TTC549 (cell line): ENCODE measurements around the gene ADH1C.
"Not testable (repeated sequence)": the region's sequence is repeated elsewhere in the genome, so short reads cannot be mapped to it uniquely, and the experiment has no call there.

Experiments used
- FAIRE-seq: peaks from 2 replicates; lab custom pipeline; 2012; peaks lifted over from hg19 to GRCh38; lab: Jason Lieb, UNC

ADH1C gene

DNA sequence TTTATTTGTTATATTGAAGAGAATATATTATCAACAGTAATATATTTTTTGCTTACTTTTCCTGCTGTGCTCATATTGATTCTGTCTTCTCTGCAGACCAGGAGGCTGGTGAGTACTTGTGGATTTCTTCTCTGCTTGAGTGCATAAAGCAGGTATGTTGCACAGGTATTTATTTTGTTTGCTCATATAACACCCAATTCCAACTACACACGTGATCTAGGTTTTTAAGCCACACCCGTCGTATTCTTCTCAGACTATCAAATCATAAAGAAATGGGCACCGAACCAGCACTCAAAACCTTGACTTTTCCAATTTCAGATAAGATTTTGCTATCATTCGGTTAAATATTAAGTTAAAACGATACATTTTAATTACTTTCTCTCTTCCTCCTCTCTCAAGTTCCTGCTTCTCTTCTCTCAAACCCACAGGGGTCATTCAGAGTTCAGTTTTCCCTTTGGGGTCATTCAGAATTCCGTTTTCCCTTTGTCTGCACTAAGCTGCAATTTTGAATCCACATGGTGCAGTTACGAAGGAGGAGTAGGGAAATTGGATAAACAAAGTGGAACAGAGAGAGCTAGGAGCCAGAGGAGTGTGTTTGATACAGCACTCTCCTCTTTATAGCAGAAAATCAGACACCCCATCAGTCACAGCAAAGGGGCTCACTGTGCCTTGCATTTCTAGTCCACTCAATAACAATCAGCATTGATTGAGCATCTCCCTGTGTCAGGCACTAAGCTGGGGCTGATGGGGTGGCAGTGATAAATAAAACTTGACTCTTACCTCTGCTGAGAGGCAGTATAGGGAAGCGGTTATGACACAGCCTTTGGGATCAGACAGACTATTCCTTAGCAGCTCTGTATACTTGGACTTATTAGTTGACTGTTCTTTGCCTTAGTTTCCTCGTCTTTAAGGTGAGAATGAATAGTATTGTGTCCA lies at the start of gene ADH1C:
Gene ADH1C, minus strand, starts transcription at position 145 of the 936 bp plus-strand sequence. Its CDS starts 71 bp downstream, at position 74.
- no peak for FAIRE-seq

GRCh38 chr4:99400831-99401230 lies 48.3 kb upstream of the ADH1C start:
- no peak for FAIRE-seq

- FAIRE-seq = no peak
Observed at GRCh38 chr4:99399017-99399416, 46.5 kb upstream of the ADH1C start.

- no peak for FAIRE-seq
Observed at GRCh38 chr4:99395595-99396364, 43.2 kb upstream of the ADH1C start.

GRCh38 chr4:99394896-99395295 lies 42.4 kb upstream of the ADH1C start:
- FAIRE-seq = no peak

DNA sequence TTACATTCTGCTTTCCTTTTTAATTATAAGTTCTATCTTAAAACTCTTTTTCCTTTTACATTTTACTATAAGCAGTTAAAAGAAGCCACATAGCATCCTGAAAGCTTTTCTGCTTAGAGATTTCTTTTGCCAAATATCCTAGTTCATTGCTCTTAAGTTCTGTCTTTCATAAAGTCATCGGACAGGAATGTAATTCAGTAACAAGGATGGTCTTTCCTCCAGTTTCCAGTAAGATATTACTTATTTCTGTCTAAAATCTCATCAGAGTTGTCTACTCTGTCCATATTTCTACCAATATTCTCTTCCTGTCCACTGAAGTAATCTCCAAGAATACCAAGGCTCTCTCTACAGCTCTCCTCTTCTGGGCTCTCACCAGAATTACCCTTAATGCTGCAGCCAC lies 37.5 kb upstream of the ADH1C start:
- FAIRE-seq = no peak

DNA sequence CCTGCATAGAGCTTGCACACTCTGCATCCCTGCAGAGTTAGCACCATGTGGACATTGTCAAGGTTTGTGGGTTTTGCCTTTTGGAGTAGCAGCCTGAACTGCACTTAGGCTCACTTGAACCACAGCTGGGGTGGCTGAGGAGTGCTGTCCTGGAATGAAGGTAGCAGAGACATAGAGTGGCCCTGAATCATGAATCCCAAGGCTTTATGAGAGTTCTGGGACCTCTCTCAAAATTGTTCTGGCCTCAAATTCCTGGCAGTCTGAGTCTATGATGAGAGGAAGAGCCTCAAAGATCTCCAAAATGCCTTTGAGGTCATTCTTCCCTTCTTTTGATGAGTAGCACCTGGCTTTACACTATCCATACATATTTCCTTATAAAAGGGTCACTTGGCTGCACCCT lies 37.1 kb upstream of the ADH1C start:
- no peak for FAIRE-seq

GRCh38 chr4:99383833-99384392 lies 31.4 kb upstream of the ADH1C start:
- FAIRE-seq = no peak

DNA sequence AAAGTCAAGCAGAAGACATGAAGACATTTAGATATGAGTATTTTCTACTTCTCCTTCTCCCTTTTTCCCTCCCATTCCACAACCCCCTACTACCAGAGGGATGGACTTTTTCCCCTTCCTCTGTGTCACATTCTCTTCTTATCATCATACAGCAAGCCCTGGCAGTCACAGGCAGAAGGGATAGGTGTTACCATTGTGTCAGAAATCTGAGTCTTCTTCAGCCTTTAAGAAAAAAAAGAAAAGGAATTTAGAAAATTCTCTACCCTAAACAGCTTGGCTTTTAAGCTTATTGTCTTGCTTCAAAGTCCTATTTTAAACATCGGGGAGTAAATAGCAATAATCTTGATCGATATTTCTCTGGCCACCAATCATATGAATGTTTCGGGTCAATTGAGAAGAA lies 30.9 kb upstream of the ADH1C start:
- no peak for FAIRE-seq

DNA sequence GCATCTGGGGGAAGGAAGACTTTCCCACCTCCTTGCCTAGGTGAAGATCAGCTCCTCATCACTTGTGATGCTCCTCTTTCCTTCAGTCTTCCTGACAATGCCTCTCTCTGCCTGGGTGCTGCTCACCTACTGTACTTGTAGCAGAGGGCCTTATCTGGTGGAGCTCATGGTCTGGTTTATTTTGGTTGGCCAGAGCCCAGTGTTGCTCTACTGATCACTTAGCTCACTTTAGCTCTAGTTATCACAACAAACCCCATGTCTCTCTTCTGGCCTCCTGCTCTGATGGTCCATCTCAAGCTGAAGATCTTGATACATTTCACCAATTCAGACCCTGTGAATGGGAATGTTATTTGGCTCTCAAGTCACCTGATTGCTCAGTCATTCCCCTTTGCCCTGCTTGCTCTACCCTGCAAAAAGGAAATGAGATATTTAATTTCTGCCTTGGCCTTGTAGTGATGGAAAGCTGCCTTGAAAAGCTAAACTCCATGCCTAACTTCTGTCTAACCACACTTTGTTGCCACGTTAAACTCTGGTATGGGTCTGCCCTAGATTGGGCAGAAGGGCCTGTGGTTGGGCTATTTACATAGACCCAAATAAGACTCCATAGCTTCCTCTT lies 30.3 kb upstream of the ADH1C start:
- FAIRE-seq = no peak

DNA sequence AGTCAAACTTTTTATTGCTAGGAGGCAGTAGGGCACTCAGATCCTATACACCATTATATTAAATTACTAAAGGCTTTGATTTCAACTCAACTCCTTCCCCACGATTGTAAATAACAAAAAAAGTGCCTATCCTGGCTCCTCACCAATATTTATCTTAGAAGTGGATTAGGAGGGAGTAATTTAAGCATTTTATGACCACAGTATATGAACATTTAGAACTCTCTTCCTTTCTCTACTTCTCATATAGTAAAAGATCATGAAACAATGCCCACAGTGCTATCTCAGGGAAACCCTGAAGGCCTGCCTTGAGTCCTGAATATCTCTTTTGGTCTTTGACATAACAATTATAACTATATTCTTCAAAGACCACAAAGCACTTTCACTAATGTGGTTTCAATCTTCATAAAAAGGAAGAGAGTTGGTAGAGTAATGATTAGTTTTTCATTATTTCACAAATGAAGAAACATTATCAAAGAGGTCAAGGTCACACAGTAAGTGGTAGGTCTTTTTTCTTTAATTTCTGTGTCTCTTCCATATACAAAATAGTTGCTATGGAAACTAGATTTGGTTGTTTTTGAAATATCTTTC lies 29.1 kb upstream of the ADH1C start:
- FAIRE-seq = no peak

DNA sequence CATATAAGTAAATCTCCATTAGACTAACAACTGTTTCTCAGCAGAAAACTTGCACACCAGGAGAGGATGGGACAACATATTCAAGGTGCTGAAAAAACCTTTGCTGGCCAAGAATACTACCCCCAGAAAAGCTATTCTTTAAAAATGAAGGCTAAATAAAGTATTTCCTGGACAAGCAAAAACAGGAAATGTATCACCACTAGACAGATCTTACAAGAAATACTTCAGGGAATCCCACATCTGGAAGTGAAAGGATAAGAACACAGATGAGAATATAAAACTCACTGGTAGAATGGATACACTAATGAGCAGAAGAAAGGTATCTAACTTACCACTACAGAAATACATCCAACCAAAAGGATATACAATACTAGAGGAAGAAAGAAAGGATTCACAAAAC lies 27.0 kb upstream of the ADH1C start:
- no peak for FAIRE-seq

GRCh38 chr4:99378876-99379275 lies 26.3 kb upstream of the ADH1C start:
- no peak for FAIRE-seq

DNA sequence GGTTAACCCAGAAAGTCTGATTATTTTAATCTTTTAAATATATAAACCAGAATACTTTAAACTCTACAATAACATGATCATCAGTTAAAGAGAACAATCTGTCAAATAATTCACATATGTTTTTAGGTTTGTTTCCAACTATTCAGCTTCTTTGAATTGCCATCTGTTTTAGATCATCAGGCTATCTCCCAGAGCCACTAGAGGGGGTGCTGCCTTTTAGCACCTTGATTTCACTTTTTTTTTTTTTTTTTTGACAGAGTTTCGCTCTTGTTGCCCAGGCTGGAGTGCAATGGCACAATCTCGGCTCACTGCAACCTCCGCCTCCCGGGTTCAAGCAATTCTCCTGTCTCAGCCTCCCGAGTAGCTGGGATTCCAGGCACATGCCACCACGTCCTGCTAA lies 24.8 kb upstream of the ADH1C start:
- FAIRE-seq = not testable (repeated sequence)

- not testable (repeated sequence) for FAIRE-seq
Observed at GRCh38 chr4:99372464-99372863, 19.9 kb upstream of the ADH1C start.

DNA sequence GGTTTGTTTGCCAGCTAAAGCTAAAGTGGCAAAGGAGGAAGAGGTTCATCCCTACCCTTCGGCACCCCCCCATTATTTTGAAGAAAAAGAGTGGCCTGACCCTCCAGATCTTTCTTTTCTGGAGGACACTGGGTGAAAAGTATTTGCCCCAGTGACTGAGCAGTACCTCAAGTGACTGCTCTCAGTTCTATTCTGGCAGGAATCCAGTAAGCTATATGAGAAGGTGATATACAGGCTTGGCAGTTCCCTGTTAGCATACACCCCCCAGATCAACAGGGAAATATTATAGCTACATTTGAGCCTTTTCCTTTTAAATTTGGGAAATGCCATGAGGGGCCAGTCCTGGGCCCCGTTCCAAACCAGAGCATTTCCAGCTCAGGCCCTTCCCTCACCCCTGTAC lies 15.3 kb upstream of the ADH1C start:
- not testable (repeated sequence) for FAIRE-seq

GRCh38 chr4:99366491-99366890 lies 13.9 kb upstream of the ADH1C start:
- no peak for FAIRE-seq

DNA sequence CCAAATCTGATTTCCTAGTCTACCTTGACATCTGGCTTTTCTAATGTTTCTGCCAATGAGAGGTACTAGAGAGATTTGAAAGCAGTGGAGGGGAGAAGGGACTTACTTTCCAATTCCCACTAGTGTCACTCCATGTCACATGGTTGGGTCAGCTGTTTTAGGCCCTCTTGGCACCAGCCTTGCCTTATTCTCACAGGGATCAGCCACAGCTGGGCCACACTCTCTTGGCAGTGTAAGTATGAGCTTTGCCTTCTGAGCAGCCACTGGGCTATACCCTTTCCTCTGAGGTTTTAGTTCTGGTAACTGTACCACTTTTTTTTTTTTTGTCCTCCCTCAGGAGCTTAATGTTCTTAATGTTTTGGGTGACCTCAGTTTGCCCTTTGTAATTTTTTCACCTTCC lies 10.2 kb upstream of the ADH1C start:
- FAIRE-seq = no peak

GRCh38 chr4:99361899-99362275 lies 9.3 kb upstream of the ADH1C start:
- FAIRE-seq = no peak

GRCh38 chr4:99361268-99361898 lies 8.8 kb upstream of the ADH1C start:
- FAIRE-seq = no peak

- FAIRE-seq = no peak
Observed at GRCh38 chr4:99359480-99360204, 7.1 kb upstream of the ADH1C start.
